ENCODE data around the gene DMPK.

The DMPK gene

DNA sequence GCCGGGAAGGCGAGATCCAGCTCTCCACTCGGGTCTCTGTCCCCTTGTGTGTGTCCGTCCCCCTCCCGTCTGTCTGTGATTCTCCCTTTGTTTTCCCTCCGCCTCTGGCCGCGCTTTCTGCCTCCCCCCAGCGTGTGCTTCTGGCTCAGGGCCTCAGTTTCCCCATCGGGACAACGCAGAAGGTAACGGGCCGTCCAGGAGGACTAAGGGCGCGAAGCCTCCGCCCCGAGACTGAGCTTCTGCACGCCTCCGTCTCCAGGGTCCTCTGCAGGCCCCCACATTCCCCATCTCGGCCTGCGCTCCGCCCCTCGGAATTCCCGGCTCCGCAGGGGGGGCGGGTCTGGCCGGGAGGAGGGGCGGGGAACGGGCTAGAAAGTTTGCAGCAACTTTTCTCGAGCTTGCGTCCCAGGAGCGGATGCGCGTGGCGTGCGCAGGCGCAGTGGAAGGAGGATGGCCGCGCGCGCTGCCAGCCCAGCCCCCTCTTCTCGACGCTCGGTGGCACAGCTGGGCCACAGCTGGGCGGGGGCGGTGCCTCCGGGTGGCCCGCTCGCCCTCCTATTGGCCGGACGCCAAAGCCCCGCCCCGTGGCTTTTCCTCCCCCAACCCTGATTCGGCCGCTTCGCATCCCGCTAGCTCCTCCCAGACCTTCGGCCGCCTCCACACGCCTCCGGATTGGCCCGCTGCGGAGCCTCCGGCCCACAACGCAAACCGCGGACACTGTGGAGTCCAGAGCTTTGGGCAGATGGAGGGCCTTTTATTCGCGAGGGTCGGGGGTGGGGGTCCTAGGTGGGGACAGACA, 13.1 kb downstream of the DMPK start, which contains the start of gene SIX5:
Gene SIX5 (minus strand): TSS at position 269 of the 799 bp plus-strand sequence. CDS start 408 bp downstream, outside the sequence.
- TF ChIP-seq ZNF384 (IDR thresholded peaks at IDR 0.05) (no peak), HDGF (IDR thresholded peaks at IDR 0.05; ENCODE audit: borderline replicate concordance) (peak; percentile 74; the same call in 1 of the 2 replicates), L3MBTL2 (conservative IDR thresholded peaks at IDR 0.05) (peak; percentile 34)
- peak; percentile 96 for DNase-seq (ENCODE audit: extremely low spot score)
- ChIA-PET POLR2A (interaction anchor here (0.5 to 4.4 kb wide), 38 partner anchors 10 to 636 kb away, joined by 3 to 52 read pairs (median 5); partner anchors contain the start of genes CCDC61, DMPK, FBXO46 and FOXA3), CTCF (interaction anchor here (0.6 to 2.4 kb wide), 15 partner anchors 10 to 211 kb away, joined by 3 to 21 read pairs (median 4); partner anchors contain the start of gene QPCTL)

DNA sequence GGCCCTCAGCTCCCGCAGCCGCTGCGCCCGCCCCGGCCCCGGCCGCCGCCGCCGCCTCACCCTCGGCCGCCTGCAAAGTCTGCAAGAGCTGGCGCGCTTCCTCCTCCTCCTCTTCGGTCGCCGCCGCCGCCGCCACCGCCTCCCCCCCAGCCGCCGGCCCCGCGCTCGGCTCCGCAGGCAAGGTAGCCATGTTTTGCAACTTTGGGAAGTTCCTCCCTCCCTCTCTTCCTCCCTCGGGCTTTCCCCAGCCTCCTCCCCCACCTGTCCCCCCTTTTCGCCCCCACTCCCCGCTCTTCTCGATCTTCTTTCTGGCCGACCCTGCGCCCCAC, 13.7 kb downstream of the DMPK start:
- TF ChIP-seq ARNT (IDR thresholded peaks at IDR 0.05) = no peak
- no peak for TF ChIP-seq TARDBP (IDR thresholded peaks at IDR 0.05)
- TF ChIP-seq PKNOX1 (IDR thresholded peaks at IDR 0.05) = no peak
- TF ChIP-seq L3MBTL2 (conservative IDR thresholded peaks at IDR 0.05) = no peak
- no peak for TF ChIP-seq HDGF (IDR thresholded peaks at IDR 0.05; ENCODE audit: borderline replicate concordance)
- TF ChIP-seq ELF4 (IDR thresholded peaks at IDR 0.05) = no peak
- no peak for TF ChIP-seq FOXA1 (IDR thresholded peaks at IDR 0.05)
- no peak for TF ChIP-seq CTBP1 (IDR thresholded peaks at IDR 0.05; ENCODE audit: borderline replicate concordance)
- no peak for TF ChIP-seq SP1 (IDR thresholded peaks at IDR 0.05)
- no peak for TF ChIP-seq BHLHE40 (IDR thresholded peaks at IDR 0.05; ENCODE audit: borderline replicate concordance)
- TF ChIP-seq NFRKB (IDR thresholded peaks at IDR 0.05) = no peak
- TF ChIP-seq SUZ12 (IDR thresholded peaks at IDR 0.05) = no peak
- TF ChIP-seq FOXM1 (IDR thresholded peaks at IDR 0.05; ENCODE audit: borderline replicate concordance) = no peak
- no peak for TF ChIP-seq LEF1 (IDR thresholded peaks at IDR 0.05; ENCODE audit: borderline replicate concordance)
- TF ChIP-seq FOXK2 (IDR thresholded peaks at IDR 0.05) = no peak
- no peak for TF ChIP-seq ZNF384 (IDR thresholded peaks at IDR 0.05)
- POLR2A ChIA-PET = interaction anchor here (0.8 to 4.4 kb wide), 20 partner anchors 11 to 185 kb away, joined by 3 to 52 read pairs (median 6); partner anchors contain the start of genes FBXO46, FOXA3, QPCTL and SNRPD2
- CTCF ChIA-PET = interaction anchor here (0.6 to 1.6 kb wide), 3 partner anchors 10 to 76 kb away, joined by 3 to 6 read pairs (median 5); partner anchors contain the start of gene QPCTL
- no peak for DNase-seq (ENCODE audit: extremely low spot score)

DNA sequence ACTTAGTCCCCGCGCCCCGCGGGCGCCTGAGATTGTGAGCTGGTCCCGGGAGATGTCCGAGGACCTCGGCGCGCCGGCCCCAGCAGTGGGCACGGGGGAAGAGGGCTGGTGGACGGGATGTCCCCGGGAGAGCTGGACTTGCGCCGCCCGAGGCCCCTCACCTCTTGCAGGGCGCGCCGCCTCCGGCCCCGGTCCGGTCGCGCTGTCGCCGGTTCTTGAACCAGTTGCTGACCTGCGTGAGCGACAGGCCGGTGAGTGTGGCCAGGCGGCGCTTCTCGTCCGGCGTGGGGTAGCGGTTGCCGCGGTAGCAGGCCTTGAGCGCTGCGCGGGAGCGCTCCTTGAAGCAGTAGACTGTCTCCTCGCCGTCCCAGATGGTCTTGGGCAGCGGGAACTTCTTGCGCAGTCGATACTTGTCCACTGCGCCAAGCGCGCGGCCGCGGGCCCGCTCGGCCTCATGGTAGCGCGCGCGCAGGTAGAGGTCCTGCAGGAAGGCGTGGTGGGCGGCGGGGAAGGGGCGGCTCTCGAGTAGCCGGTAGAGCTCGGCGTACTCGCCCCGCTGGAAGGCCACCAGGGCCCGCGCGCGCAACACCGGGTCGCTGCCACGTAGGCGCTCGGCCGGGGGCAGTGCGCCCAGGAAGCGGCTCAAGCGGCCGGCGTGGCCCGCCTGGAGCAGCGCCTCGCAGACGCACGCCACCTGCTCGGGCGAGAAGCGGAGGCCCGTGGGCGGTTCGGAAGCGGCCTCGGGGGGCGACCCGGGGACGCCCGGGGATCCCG, 14.2 kb downstream of the DMPK start:
- CTCF ChIA-PET = interaction anchor here (0.6 to 1.6 kb wide), 7 partner anchors 11 to 76 kb away, joined by 3 to 6 read pairs (median 4); partner anchors contain the start of genes QPCTL and SNRPD2
- TF ChIP-seq ELF4 (IDR thresholded peaks at IDR 0.05) (no peak), L3MBTL2 (conservative IDR thresholded peaks at IDR 0.05) (peak; percentile 47)
- POLR2A ChIA-PET = interaction anchor here (1.0 to 4.4 kb wide), 20 partner anchors 11 to 185 kb away, joined by 3 to 52 read pairs (median 6); partner anchors contain the start of genes DMPK, FBXO46, FOXA3 and QPCTL
- no peak for DNase-seq (ENCODE audit: extremely low spot score)

DNA sequence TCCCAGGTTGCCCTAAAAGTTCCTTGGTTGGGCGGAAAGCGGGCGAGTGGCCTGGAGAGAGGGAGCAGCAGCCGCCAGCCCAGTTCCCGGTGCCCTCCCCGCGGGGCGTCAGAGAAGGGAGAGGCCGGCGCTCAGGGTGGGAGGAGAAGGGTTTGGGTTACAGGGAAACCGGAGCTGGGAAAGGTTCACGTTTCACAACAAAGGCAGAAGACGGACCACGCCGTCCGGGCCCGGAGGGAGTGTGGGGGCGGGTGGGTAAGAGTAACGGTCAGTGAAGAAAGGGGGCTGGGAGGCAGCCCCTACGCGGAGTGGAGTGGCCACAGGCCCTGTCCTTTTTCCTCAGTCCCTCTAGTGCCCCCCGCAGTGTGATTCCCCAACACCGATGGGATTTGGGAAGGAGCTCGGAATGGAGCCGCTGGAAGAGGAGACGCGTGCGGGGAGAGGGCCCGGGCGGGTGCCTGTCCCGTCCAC, 14.8 kb downstream of the DMPK start:
- peak; percentile 64 for DNase-seq (ENCODE audit: extremely low spot score)
- POLR2A ChIA-PET = interaction anchor here (1.0 to 4.4 kb wide), 13 partner anchors 10 to 96 kb away, joined by 3 to 52 read pairs (median 7); partner anchors contain the start of genes DMPK, FBXO46, FOXA3 and QPCTL
- CTCF ChIA-PET = interaction anchor here (0.6 to 1.6 kb wide), 5 partner anchors 15 to 76 kb away, joined by 3 to 4 read pairs (median 4); partner anchors contain the start of genes QPCTL and SNRPD2
- no peak for TF ChIP-seq ARNT (IDR thresholded peaks at IDR 0.05)
- TF ChIP-seq FOXM1 (IDR thresholded peaks at IDR 0.05; ENCODE audit: borderline replicate concordance) = no peak
- no peak for TF ChIP-seq ELF4 (IDR thresholded peaks at IDR 0.05)
- TF ChIP-seq CTBP1 (IDR thresholded peaks at IDR 0.05; ENCODE audit: borderline replicate concordance) = no peak
- no peak for TF ChIP-seq SUZ12 (IDR thresholded peaks at IDR 0.05)
- TF ChIP-seq ZNF384 (IDR thresholded peaks at IDR 0.05) = no peak
- no peak for TF ChIP-seq HDGF (IDR thresholded peaks at IDR 0.05; ENCODE audit: borderline replicate concordance)
- no peak for TF ChIP-seq LEF1 (IDR thresholded peaks at IDR 0.05; ENCODE audit: borderline replicate concordance)
- no peak for TF ChIP-seq FOXA1 (IDR thresholded peaks at IDR 0.05)
- no peak for TF ChIP-seq TARDBP (IDR thresholded peaks at IDR 0.05)
- no peak for TF ChIP-seq NFRKB (IDR thresholded peaks at IDR 0.05)
- no peak for TF ChIP-seq L3MBTL2 (conservative IDR thresholded peaks at IDR 0.05)
- TF ChIP-seq BHLHE40 (IDR thresholded peaks at IDR 0.05; ENCODE audit: borderline replicate concordance) = no peak
- no peak for TF ChIP-seq PKNOX1 (IDR thresholded peaks at IDR 0.05)
- TF ChIP-seq SP1 (IDR thresholded peaks at IDR 0.05) = no peak
- no peak for TF ChIP-seq FOXK2 (IDR thresholded peaks at IDR 0.05)

DNA sequence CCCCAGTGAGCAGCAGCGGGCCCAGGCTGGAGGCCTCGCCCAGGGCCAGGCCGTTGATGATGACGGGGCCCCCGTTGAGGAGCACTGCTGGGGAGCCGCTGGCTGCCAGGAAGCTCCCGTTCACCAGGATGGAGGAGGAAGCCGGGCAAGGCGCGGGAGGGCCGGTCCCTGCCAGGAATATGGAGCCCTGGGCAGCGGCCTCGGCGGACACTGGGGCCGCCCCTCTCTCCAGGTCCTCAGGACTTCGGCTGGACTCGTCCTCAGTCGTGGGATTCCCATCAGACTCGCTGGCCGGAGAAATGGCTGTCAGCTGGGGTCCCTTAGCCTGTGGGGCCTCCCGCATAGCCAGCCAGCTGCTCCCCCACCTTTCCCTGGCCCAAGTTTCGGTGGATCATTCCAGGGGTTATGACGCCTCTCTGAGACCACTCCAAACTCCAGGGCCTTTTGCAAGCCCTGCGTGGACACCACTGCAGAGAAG, 15.4 kb downstream of the DMPK start:
- no peak for DNase-seq (ENCODE audit: extremely low spot score)
- CTCF ChIA-PET = interaction anchor here (0.6 to 1.6 kb wide), 2 partner anchors 50 to 74 kb away, joined by 4 read pairs; partner anchors contain the start of gene QPCTL
- no peak for TF ChIP-seq FOXA1 (IDR thresholded peaks at IDR 0.05)
- POLR2A ChIA-PET = interaction anchor here (1.0 to 4.4 kb wide), 9 partner anchors 10 to 75 kb away, joined by 3 to 52 read pairs (median 7); partner anchors contain the start of genes DMPK, FBXO46, QPCTL and SNRPD2

All from HEK293T (cell line).